MM.1S (cell line): ENCODE data around the gene SIRT7.
A peak's percentile ranks its signal among the peaks of the same experiment; 100 is the strongest.

Experiments
- DNase-seq: peaks from one replicate; pipeline ENCODE4 v3.0.0-alpha.2; 2015
- H2AFZ ChIP-seq: fragments of 300-600 bp; sonication (generic); 2 replicates; pipeline ENCODE4 v1.6.0; 2016; ENCODE audit warnings: antibody characterized with exemption, low read length
- H3F3A ChIP-seq: fragments of 300-600 bp; sonication (generic); 2 replicates; pipeline ENCODE4 v1.6.1; 2016; ENCODE audit warnings: mild to moderate bottlenecking, antibody characterized with exemption, low read length, moderate library complexity, mixed read lengths; ENCODE audit not compliant: insufficient read depth
- H3K27ac ChIP-seq: fragments of 300-600 bp; sonication (generic); 2 replicates; pipeline ENCODE4 v1.5.1; 2016; ENCODE audit warnings: mild to moderate bottlenecking, low read length
- H3K27me3 ChIP-seq: fragments of 300-600 bp; sonication (generic); replicated peaks from 2 replicates; pipeline ENCODE4 v1.6.0; 2016; ENCODE audit warnings: low read length; ENCODE audit not compliant: insufficient read depth
- H3K36me3 ChIP-seq: fragments of 300-600 bp; sonication (generic); replicated peaks from 2 replicates; pipeline ENCODE4 v1.6.1; 2016; ENCODE audit warnings: mild to moderate bottlenecking, low read length, mixed read lengths; ENCODE audit not compliant: insufficient read depth
- H3K4me1 ChIP-seq: fragments of 300-600 bp; sonication (generic); 2 replicates; pipeline ENCODE4 v1.6.1; 2016; ENCODE audit warnings: low read length, mixed read lengths
- H3K4me2 ChIP-seq: fragments of 300-600 bp; sonication (generic); 2 replicates; pipeline ENCODE4 v1.6.0; 2016; ENCODE audit warnings: low read depth, low read length
- H3K4me3 ChIP-seq: fragments of 300-600 bp; sonication (generic); 2 replicates; pipeline ENCODE4 v1.5.1; 2016; ENCODE audit warnings: low read length, mixed read lengths
- H3K79me2 ChIP-seq: fragments of 300-600 bp; sonication (generic); 2 replicates; pipeline ENCODE4 v1.6.1; 2016; ENCODE audit warnings: mixed run types, low read length, mixed read lengths
- H3K9ac ChIP-seq: fragments of 300-600 bp; sonication (generic); 2 replicates; pipeline ENCODE4 v1.6.1; 2016; ENCODE audit warnings: low read length, mixed read lengths
- H3K9me2 ChIP-seq: fragments of 300-600 bp; sonication (generic); replicated peaks from 2 replicates; pipeline ENCODE4 v1.6.1; 2016; ENCODE audit warnings: mild to moderate bottlenecking, low read length, mixed read lengths; ENCODE audit not compliant: insufficient read depth
- H3K9me3 ChIP-seq: fragments of 300-600 bp; sonication (generic); replicated peaks from 2 replicates; pipeline ENCODE4 v1.6.1; 2016; ENCODE audit warnings: mild to moderate bottlenecking, low read length, mixed read lengths; ENCODE audit not compliant: insufficient read depth
- H4K20me1 ChIP-seq: fragments of 300-600 bp; sonication (generic); 2 replicates; pipeline ENCODE4 v1.6.1; 2016; ENCODE audit warnings: mild to moderate bottlenecking, low read length, moderate library complexity, mixed read lengths; ENCODE audit not compliant: insufficient read depth
- CTCF ChIP-seq: fragments of 300-600 bp; sonication (generic); IDR thresholded peaks from 2 replicates; pipeline ENCODE4 v1.5.1; 2016; ENCODE audit warnings: antibody characterized with exemption, low read length, mixed read lengths
- EZH2 ChIP-seq: fragments of 300-600 bp; sonication (generic); optimal IDR thresholded peaks from 2 replicates; pipeline ENCODE3; 2017; ENCODE audit warnings: low read depth, mild to moderate bottlenecking, antibody characterized with exemption, low read length, mixed read lengths
- EZH2phosphoT487 ChIP-seq: fragments of 300-600 bp; sonication (generic); IDR thresholded peaks from 2 replicates; pipeline ENCODE4 v1.6.1; 2018; ENCODE audit warnings: antibody characterized with exemption, low read length

The SIRT7 gene

GRCh38 chr17:81870981-81871386 lies 47.0 kb downstream of the SIRT7 start, which contains the start of gene ARHGDIA:
TSS of gene ARHGDIA (minus strand) at chr17:81871337. CDS start at chr17:81869930, 1,407 bp downstream.
- no peaks in the 10 kb centered on the region; the same call in 1 of the 2 replicates for H4K20me1 ChIP-seq
- H3K9me3 ChIP-seq: no peaks in the 10 kb centered on the region
- H3F3A ChIP-seq: peaks cover 51% of the 10 kb centered on the region
- no peaks in the 10 kb centered on the region for H3K27me3 ChIP-seq
- TF ChIP-seq EZH2 (no peak), CTCF (no peak)
- H3K27ac ChIP-seq: peak within 1 kb of the TSS; percentile 86
- H3K79me2 ChIP-seq: peaks cover 47% of the 10 kb centered on the region
- H3K4me3 ChIP-seq: peak within 1 kb of the TSS; percentile 95
- H2AFZ ChIP-seq: peak within 1 kb of the TSS; percentile 80
- H3K4me1 ChIP-seq: peaks cover 6% of the 10 kb centered on the region; the same call in 1 of the 2 replicates
- peak within 1 kb of the TSS; percentile 100 for H3K9ac ChIP-seq
- peaks cover 13% of the 10 kb centered on the region for H3K36me3 ChIP-seq
- H3K9me2 ChIP-seq: no peaks in the 10 kb centered on the region
- DNase-seq: no peak
- H3K4me2 ChIP-seq: peak within 1 kb of the TSS; percentile 96

- peaks cover 13% of the 10 kb centered on the region for H3K36me3 ChIP-seq
- TF ChIP-seq EZH2phosphoT487 (no peak), CTCF (no peak), EZH2 (no peak)
- H3K9me3 ChIP-seq: no peaks in the 10 kb centered on the region
- peaks cover 52% of the 10 kb centered on the region for H3K79me2 ChIP-seq
- no peak overlapping the region for H2AFZ ChIP-seq
- H3K4me3 ChIP-seq: peak overlapping the region; percentile 86
- peaks cover 6% of the 10 kb centered on the region; the same call in 1 of the 2 replicates for H3K4me1 ChIP-seq
- DNase-seq: peak; percentile 47
- no peaks in the 10 kb centered on the region for H3K9me2 ChIP-seq
- H3K4me2 ChIP-seq: peak overlapping the region; percentile 75
- H3K27me3 ChIP-seq: no peaks in the 10 kb centered on the region
- H4K20me1 ChIP-seq: no peaks in the 10 kb centered on the region; the same call in 1 of the 2 replicates
- peak overlapping the region; percentile 97 for H3K9ac ChIP-seq
- H3F3A ChIP-seq: peaks cover 57% of the 10 kb centered on the region
- H3K27ac ChIP-seq: peak overlapping the region; percentile 83
Measured at GRCh38 chr17:81870131-81870980, 47.6 kb downstream of the SIRT7 start.

GRCh38 chr17:81869221-81870130 lies 48.5 kb downstream of the SIRT7 start:
- H3K27me3 ChIP-seq: no peaks in the 10 kb centered on the region
- H3K27ac ChIP-seq: peak overlapping the region; percentile 83; the same call in 1 of the 2 replicates
- peaks cover 59% of the 10 kb centered on the region for H3K79me2 ChIP-seq
- H3K4me2 ChIP-seq: peak overlapping the region; percentile 75
- TF ChIP-seq EZH2phosphoT487 (no peak), CTCF (peak; percentile 52), EZH2 (no peak)
- H2AFZ ChIP-seq: no peak overlapping the region
- H3K36me3 ChIP-seq: peaks cover 13% of the 10 kb centered on the region
- H3K9ac ChIP-seq: peak overlapping the region; percentile 97
- H3K4me3 ChIP-seq: peak overlapping the region; percentile 86
- no peaks in the 10 kb centered on the region; the same call in 1 of the 2 replicates for H4K20me1 ChIP-seq
- DNase-seq: no peak
- no peaks in the 10 kb centered on the region for H3K9me3 ChIP-seq
- peaks cover 6% of the 10 kb centered on the region; the same call in 1 of the 2 replicates for H3K4me1 ChIP-seq
- peaks cover 58% of the 10 kb centered on the region for H3F3A ChIP-seq
- no peaks in the 10 kb centered on the region for H3K9me2 ChIP-seq
